Coronary artery (tissue), 2 donors: ENCODE data around the gene PITX2.

Experiments
- DNase-seq: peaks from one replicate; pipeline ENCODE4 v3.0.0-alpha.2; 2017; ENCODE audit warnings: low spot score
- H3K27ac ChIP-seq, 2 donors: fragments of 200-600 bp; sonication (generic); one replicate each; pipeline ENCODE4 v1.5.1; 2016 to 2019
- H3K4me3 ChIP-seq: fragments of 200-600 bp; sonication (generic); 2 replicates; pipeline ENCODE4 v1.5.1; 2016; ENCODE audit warnings: mild to moderate bottlenecking, moderate library complexity
- CTCF ChIP-seq: fragments of 200-600 bp; sonication (generic); IDR thresholded peaks from one replicate; pipeline ENCODE4 v1.5.1; 2019; ENCODE audit warnings: antibody characterized with exemption

PITX2 gene

GRCh38 chr4:110617075-110617640 is 5.7 kb downstream of the PITX2 start:
- H3K27ac ChIP-seq, result no peak overlapping the region
- TF ChIP-seq CTCF, result no peak
- no peak for DNase-seq
- no peak overlapping the region for H3K4me3 ChIP-seq

GRCh38 chr4:110616238-110617074 is 6.4 kb downstream of the PITX2 start:
- Histone ChIP-seq H3K4me3 (no peak overlapping the region), H3K27ac (no peak overlapping the region)
- no peak for DNase-seq
- no peak for TF ChIP-seq CTCF

DNA sequence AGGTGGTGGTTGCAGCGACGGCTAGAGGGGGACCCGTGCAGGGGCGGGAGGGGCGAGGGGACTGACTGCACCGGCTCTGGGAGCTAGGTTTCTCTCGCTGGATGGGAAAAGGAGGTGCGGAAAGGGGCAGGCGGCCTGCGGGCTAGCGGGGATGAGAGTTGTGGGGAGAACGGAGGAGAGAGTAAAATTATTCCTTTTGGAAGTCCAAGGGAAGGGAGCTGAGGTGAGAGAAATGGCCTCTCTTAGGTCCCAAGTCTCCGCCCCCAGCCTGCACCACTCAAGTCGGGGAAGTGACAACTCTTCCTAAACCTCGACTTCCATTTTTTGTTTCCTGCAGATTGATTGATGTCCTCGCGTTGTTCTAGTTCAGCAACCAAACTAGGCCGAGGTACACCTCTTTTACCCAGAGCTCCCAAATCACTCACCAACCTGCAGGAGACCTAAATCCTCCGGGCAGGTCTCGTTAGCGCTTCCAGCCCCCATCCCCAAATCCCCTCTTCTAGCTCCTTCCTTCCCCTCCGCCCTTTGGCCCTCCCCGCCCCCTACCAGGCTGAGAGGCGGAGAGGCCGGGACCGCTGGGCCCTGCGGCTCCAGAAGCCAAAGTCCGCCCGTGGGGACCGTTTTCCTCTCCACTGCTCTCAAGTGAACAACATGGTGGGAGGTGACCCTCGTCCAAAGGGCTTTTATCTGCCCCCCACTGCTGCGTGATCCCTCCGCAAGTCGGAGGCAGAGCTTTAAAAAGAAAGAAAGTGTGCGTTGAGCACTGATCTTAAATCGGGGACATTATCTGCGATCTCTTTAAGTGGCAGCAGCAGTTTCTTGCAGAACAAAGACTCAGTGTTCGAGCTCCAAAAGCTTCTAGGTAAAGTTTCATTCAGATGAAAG is 7.3 kb downstream of the PITX2 start:
- Histone ChIP-seq H3K4me3 (no peak overlapping the region), H3K27ac (no peak overlapping the region)
- no peak for TF ChIP-seq CTCF
- no peak for DNase-seq

DNA sequence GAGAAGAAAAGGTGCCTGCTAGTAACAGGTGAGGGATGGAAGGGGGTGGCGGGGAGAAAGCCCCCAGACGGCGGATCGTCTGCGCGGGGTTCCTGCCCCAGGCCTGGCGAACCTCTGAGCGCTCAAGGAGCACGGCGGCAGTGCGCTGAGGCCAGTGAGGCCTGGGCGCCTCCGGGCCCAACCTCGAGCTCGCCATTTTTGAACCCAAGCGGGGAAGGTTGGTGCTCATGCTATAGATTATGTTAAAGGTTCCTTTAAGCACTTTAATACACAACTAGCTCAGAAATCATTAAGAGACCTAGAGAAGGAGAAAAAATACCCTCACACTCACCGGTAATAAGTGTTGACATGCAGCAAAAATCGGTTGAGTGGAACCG is 7.9 kb downstream of the PITX2 start:
- no peak for DNase-seq
- Histone ChIP-seq H3K27ac (no peak overlapping the region), H3K4me3 (no peak overlapping the region)
- TF ChIP-seq CTCF, result no peak

DNA sequence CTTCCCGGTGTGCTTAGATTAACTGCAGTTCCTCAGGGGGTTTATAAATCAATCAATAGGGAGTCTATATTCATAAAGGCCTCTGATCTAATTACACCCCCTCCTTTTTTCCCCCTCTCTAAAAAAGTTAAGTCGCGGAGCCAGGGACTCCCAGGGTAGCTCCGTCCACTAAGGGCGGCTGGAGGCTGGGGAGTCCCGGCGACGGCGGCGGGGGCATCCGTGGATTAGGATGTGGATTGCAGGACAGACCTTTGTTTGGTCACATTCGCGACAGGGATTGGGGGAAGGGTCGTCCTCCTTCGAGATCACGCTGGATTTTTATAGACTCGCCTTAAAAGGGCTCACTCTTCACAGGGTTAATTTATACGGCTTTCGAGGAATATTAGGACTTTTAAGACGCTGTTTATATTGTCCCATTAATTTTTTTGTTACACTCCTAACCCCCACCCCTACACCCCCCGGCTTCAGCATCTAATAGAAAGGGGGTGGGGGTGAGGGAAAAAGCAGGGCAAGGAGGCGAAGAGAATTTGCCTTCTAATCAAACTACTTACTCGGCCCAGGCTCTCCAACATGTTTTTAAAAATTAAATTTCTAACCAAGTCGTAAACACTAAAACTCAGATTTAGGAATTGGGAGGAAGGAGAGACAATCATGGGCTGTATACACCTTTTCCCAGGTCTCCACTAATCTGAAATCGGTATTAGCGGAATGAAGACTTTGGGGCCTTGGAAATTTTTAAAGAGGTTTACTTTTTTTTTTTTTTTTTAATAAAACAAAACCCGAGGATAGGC is 8.5 kb downstream of the PITX2 start:
- DNase-seq, result no peak
- Histone ChIP-seq H3K4me3 (no peak overlapping the region), H3K27ac (no peak overlapping the region)
- TF ChIP-seq CTCF, result no peak

DNA sequence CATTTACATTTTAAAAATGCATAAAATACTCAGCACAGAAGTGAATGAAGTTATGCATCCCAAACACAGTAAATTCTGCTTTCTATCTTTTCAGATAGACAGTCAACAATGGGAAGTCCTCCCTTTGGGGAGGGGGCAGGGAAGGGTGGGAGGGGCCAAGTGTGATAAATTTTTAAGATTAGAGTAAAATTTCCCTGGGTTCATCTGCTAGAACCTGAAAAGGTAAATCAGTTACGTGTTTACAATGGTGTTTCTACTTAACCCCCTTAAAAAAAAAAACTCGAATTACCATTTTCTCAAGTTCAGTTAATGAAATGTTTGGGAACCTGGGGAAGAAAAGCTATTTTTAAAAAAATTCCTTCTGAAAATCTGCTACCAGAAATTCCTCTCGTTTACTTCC is 9.1 kb downstream of the PITX2 start:
- H3K4me3 ChIP-seq, result no peak overlapping the region
- H3K27ac ChIP-seq, result no peak overlapping the region
- no peak for DNase-seq
- TF ChIP-seq CTCF, result no peak
